SK-N-SH (cell line): ENCODE measurements around the gene WHRN. TPM values are rescaled to one million over a fixed set of nuclear protein-coding genes. Genes with fewer than 3 reads are reported as not detected.

Experiments
- CTCF ChIA-PET: fragments of 300-600, 350-600 bp; formaldehyde crosslinking; extraction: SDS; loops from one replicate; lab custom pipeline; 2021; lab: Yijun Ruan, JAX
- POLR2A ChIA-PET: fragments of 350-600 bp; sonication (Branson Sonifier 250); formaldehyde crosslinking; extraction: SDS; loops from one replicate; lab custom pipeline; 2020; ENCODE audit warnings: antibody characterized with exemption, inconsistent platforms; lab: Yijun Ruan, JAX
- DNase-seq: peaks from one replicate; pipeline ENCODE4 v3.0.0; 2012
- H2AFZ ChIP-seq: fragments of 200-600 bp; sonication (generic); 2 replicates; pipeline ENCODE4 v1.8.1; 2016; ENCODE audit warnings: antibody characterized with exemption, mild to moderate bottlenecking, low read depth
- H3F3A ChIP-seq: fragments of 200-600 bp; sonication (generic); replicated peaks from 2 replicates; pipeline ENCODE3; 2016; ENCODE audit warnings: antibody characterized with exemption, mild to moderate bottlenecking; ENCODE audit not compliant: insufficient read depth
- H3K27ac ChIP-seq, 2 experiments: fragments of 200-500 bp in 1 of 2; fragments of 200-600 bp in 1 of 2; sonication (Bioruptor generic) in 1 of 2; sonication (generic), shearing (Covaris generic) in 1 of 2; 2 replicates each; pipeline versions ENCODE4 v1.5.1 to v1.6.1; 2014 to 2016; ENCODE audit warnings: low read depth in 2 of 2, inconsistent platforms in 1 of 2, low read length in 1 of 2, mild to moderate bottlenecking in 1 of 2, mixed read lengths in 1 of 2
- H3K27me3 ChIP-seq: fragments of 200-600 bp; sonication (generic), shearing (Covaris generic); 2 replicates; pipeline ENCODE4 v1.6.1; 2016; ENCODE audit warnings: mixed run types; ENCODE audit not compliant: insufficient read depth
- H3K36me3 ChIP-seq, 2 experiments: fragments of 200-500 bp in 1 of 2; fragments of 200-600 bp in 1 of 2; sonication (Bioruptor generic) in 1 of 2; sonication (generic) in 1 of 2; replicated peaks in 1 of 2; 2 replicates each; pipeline versions ENCODE3 to v1.5.1; 2014 to 2016; ENCODE audit warnings: low read length in 1 of 2, mild to moderate bottlenecking in 1 of 2; ENCODE audit not compliant: insufficient read depth in 2 of 2, control insufficient read depth in 1 of 2
- H3K4me1 ChIP-seq, 2 experiments: fragments of 200-500 bp in 1 of 2; fragments of 200-600 bp in 1 of 2; sonication (Bioruptor generic) in 1 of 2; sonication (generic), shearing (Covaris generic) in 1 of 2; 2 replicates each; pipeline versions ENCODE4 v1.5.1 to v1.6.1; 2014 to 2016; ENCODE audit warnings: low read depth in 1 of 2, low read length in 1 of 2, mixed run types in 1 of 2; ENCODE audit not compliant: insufficient read depth in 2 of 2, control insufficient read depth in 1 of 2
- H3K4me2 ChIP-seq: fragments of 200-600 bp; sonication (generic), shearing (Covaris generic); 2 replicates; pipeline ENCODE4 v1.6.1; 2017; ENCODE audit warnings: mixed run types
- H3K4me3 ChIP-seq, 2 experiments: fragments of 200-500 bp in 1 of 2; fragments of 200-600 bp in 1 of 2; sonication (Bioruptor generic) in 1 of 2; sonication (generic), shearing (Covaris generic) in 1 of 2; 2 replicates each; pipeline versions ENCODE4 v1.5.1 to v1.8.1; 2014 to 2016; ENCODE audit warnings: low read depth in 2 of 2, inconsistent platforms in 1 of 2, low read length in 1 of 2, mild to moderate bottlenecking in 1 of 2, mixed read lengths in 1 of 2, moderate library complexity in 1 of 2
- H3K79me2 ChIP-seq: fragments of 200-600 bp; sonication (generic); 2 replicates; pipeline ENCODE4 v1.8.1; 2017; ENCODE audit warnings: mild to moderate bottlenecking; ENCODE audit not compliant: insufficient read depth
- H3K9ac ChIP-seq: fragments of 200-600 bp; sonication (generic); 2 replicates; pipeline ENCODE4 v1.6.1; 2017; ENCODE audit warnings: mixed run types
- H3K9me2 ChIP-seq: fragments of 200-600 bp; sonication (generic); 2 replicates; pipeline ENCODE4 v1.6.1; 2017; ENCODE audit warnings: mixed run types
- H3K9me3 ChIP-seq: fragments of 200-600 bp; sonication (generic); 2 replicates; pipeline ENCODE4 v1.6.1; 2017; ENCODE audit warnings: mixed run types, mild to moderate bottlenecking, moderate library complexity
- H4K20me1 ChIP-seq: fragments of 200-600 bp; sonication (generic); 2 replicates; pipeline ENCODE4 v1.6.1; 2017; ENCODE audit warnings: mild to moderate bottlenecking, mixed run types; ENCODE audit not compliant: insufficient read depth
- CHD2 ChIP-seq: fragments of 150-350 bp; IDR thresholded peaks from 2 replicates; pipeline ENCODE4 v1.6.1; 2018; ENCODE audit warnings: low read length; ENCODE audit not compliant: partially characterized antibody
- EP300 ChIP-seq, 2 experiments: IDR thresholded peaks; 2 replicates each; pipeline versions ENCODE4 v1.4.0 to v1.6.1; 2012; ENCODE audit warnings: borderline replicate concordance in 1 of 2, low read depth in 1 of 2, low read length in 1 of 2
- FOSL2 ChIP-seq: IDR thresholded peaks from 2 replicates; pipeline ENCODE4 v1.4.0; 2012; ENCODE audit warnings: low read depth, mild to moderate bottlenecking, moderate library complexity, borderline replicate concordance
- FOXJ3 ChIP-seq: sonication (generic); formaldehyde crosslinking; IDR thresholded peaks from 2 replicates; pipeline ENCODE4 v1.5.1; 2020; ENCODE audit warnings: mild to moderate bottlenecking, missing genetic modification reagents
- FOXM1 ChIP-seq: IDR thresholded peaks from 2 replicates; pipeline ENCODE4 v1.4.0; 2012; ENCODE audit warnings: low read depth, mild to moderate bottlenecking
- MXI1 ChIP-seq: IDR thresholded peaks from 2 replicates; pipeline ENCODE4 v1.6.1; 2012; ENCODE audit warnings: mild to moderate bottlenecking, low read depth, low read length, improper control_type of control experiment
- NFIC ChIP-seq: IDR thresholded peaks from 2 replicates; pipeline ENCODE4 v1.4.0; 2012; ENCODE audit warnings: borderline replicate concordance
- POLR2AphosphoS5 ChIP-seq: IDR thresholded peaks from 2 replicates; pipeline ENCODE4 v1.6.1; 2012; ENCODE audit warnings: low read depth, low read length
- RAD21 ChIP-seq: IDR thresholded peaks from 2 replicates; pipeline ENCODE4 v1.6.1; 2012; ENCODE audit warnings: mild to moderate bottlenecking, low read length
- RFX5 ChIP-seq: IDR thresholded peaks from 2 replicates; pipeline ENCODE4 v1.6.1; 2012; ENCODE audit warnings: mild to moderate bottlenecking, improper control_type of control experiment, low read length
- SIN3A ChIP-seq: IDR thresholded peaks from 2 replicates; pipeline ENCODE4 v1.6.1; 2012; ENCODE audit warnings: low read depth, mild to moderate bottlenecking, low read length, moderate library complexity, borderline replicate concordance
- SMC3 ChIP-seq: IDR thresholded peaks from 2 replicates; pipeline ENCODE4 v1.6.1; 2012; ENCODE audit warnings: low read depth, low read length, improper control_type of control experiment
- TEAD4 ChIP-seq: IDR thresholded peaks from 2 replicates; pipeline ENCODE4 v1.4.0; 2012; ENCODE audit warnings: mild to moderate bottlenecking, borderline replicate concordance; ENCODE audit not compliant: insufficient read depth
- USF2 ChIP-seq: fragments of 150-350 bp; IDR thresholded peaks from 2 replicates; pipeline ENCODE4 v1.6.1; 2017; ENCODE audit warnings: antibody characterized with exemption, low read length, low read depth, borderline replicate concordance
- YY1 ChIP-seq: IDR thresholded peaks from 2 replicates; pipeline ENCODE4 v1.4.0; 2012; ENCODE audit warnings: low read depth, mild to moderate bottlenecking
- WGBS: methylation state at CpG from one replicate; pipeline ENCODE4 v1.1.6; 2017; ENCODE audit warnings: low lambda C conversion rate; 5-methylcytosine and 5-hydroxymethylcytosine counted together
- polyA plus RNA-seq, 3 experiments: library from polyadenylated mRNA; depleted of rRNA; stranded (reverse); fragments of >200 nt; gene quantifications; 2 replicates each; pipeline ENCODE4 v1.2.3, GENCODE V29; 2012
- TF ChIP-seq, protein P1 (sequence below): fragments of 200-600 bp; sonication (generic); IDR thresholded peaks from 2 replicates; pipeline ENCODE4 v1.6.1; 2017; ENCODE audit warnings: antibody characterized with exemption, mild to moderate bottlenecking, moderate library complexity
- TF ChIP-seq, protein P2 (sequence below): IDR thresholded peaks from 2 replicates; pipeline ENCODE4 v1.4.0; 2012; ENCODE audit warnings: low read depth, borderline replicate concordance

WHRN gene
- polyA plus RNA-seq, 1 of the 3 experiments (the other 2 are of a cell fraction), result 4.6 TPM

- TF ChIP-seq YY1 (no peak), CHD2 (no peak), USF2 (no peak)
Observed at GRCh38 chr9:114477642-114478041, 27.6 kb downstream of the WHRN start (continued).

DNA sequence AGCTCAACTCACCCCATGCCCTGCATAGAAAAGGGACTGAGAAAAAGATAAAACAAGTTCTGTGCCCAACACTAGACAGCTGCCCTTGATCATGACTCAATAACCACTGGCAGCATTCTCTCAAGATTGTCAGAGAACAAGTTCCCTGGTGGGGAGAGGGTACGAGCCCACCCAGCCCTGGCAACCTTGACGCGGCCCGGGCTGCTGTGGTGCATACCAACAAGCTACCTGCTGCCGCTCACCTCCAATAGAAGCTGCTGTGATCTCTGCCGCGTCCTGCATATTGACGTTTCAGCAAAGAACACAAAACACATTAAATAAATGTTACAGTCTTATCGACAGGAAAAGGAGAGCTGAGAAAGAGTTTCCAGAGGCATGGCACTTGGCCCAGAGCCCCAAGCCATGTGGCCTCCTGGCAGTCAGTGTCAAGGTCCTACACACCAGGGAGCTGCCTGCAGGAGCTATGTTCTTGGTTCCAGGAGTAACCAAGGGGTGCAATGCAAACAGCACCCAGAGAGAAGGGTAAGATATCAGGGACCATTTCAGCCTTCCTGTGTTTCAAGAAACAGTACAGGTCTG lies 28.3 kb downstream of the WHRN start:
- DNase-seq, result no peak
- no peak overlapping the region for H3K27ac ChIP-seq
- 50% methylated on average over 9 of the region's 9 CpGs for WGBS
- H3F3A ChIP-seq, result no peaks in the 10 kb centered on the region
- H3K9me2 ChIP-seq, result no peaks in the 10 kb centered on the region
- ChIA-PET POLR2A (no interaction called here), CTCF (interaction anchor here (0.5 to 1.1 kb wide), 4 partner anchors 10 to 895 kb away, joined by 3 to 4 read pairs (median 3); no protein-coding TSS in a partner anchor)
- H3K9me3 ChIP-seq, result no peaks in the 10 kb centered on the region
- TF ChIP-seq FOXM1 (no peak), RFX5 (no peak), RAD21 (no peak), SIN3A (no peak), TEAD4 (no peak), FOXJ3 (no peak), NFIC (no peak), USF2 (no peak), SMC3 (no peak), EP300 (IDR thresholded peaks at IDR 0.05; ENCODE audit: borderline replicate concordance in 1 of 2, low read depth in 1 of 2, low read length in 1 of 2) (no peak), MXI1 (no peak), POLR2AphosphoS5 (no peak), FOSL2 (no peak)
- TF ChIP-seq, protein P1, sequence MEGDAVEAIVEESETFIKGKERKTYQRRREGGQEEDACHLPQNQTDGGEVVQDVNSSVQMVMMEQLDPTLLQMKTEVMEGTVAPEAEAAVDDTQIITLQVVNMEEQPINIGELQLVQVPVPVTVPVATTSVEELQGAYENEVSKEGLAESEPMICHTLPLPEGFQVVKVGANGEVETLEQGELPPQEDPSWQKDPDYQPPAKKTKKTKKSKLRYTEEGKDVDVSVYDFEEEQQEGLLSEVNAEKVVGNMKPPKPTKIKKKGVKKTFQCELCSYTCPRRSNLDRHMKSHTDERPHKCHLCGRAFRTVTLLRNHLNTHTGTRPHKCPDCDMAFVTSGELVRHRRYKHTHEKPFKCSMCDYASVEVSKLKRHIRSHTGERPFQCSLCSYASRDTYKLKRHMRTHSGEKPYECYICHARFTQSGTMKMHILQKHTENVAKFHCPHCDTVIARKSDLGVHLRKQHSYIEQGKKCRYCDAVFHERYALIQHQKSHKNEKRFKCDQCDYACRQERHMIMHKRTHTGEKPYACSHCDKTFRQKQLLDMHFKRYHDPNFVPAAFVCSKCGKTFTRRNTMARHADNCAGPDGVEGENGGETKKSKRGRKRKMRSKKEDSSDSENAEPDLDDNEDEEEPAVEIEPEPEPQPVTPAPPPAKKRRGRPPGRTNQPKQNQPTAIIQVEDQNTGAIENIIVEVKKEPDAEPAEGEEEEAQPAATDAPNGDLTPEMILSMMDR, result no peak
- TF ChIP-seq, protein P2, sequence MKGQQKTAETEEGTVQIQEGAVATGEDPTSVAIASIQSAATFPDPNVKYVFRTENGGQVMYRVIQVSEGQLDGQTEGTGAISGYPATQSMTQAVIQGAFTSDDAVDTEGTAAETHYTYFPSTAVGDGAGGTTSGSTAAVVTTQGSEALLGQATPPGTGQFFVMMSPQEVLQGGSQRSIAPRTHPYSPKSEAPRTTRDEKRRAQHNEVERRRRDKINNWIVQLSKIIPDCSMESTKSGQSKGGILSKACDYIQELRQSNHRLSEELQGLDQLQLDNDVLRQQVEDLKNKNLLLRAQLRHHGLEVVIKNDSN, result no peak
- no peaks in the 10 kb centered on the region for H3K36me3 ChIP-seq
- no peaks in the 10 kb centered on the region for H3K79me2 ChIP-seq
- H3K4me1 ChIP-seq, result no peaks in the 10 kb centered on the region
- no peak overlapping the region for H2AFZ ChIP-seq
- H3K9ac ChIP-seq, result no peak overlapping the region
- H3K4me3 ChIP-seq, result no peak overlapping the region
- H4K20me1 ChIP-seq, result no peaks in the 10 kb centered on the region
- H3K27me3 ChIP-seq, result no peaks in the 10 kb centered on the region; the same call in 1 of the 2 replicates
- no peak overlapping the region for H3K4me2 ChIP-seq
